Measurements from ENCODE around the gene BANP.
"Not testable (repeated sequence)": the region's sequence is repeated elsewhere in the genome, so short reads cannot be mapped to it uniquely, and the experiment has no call there.

BANP gene

DNA sequence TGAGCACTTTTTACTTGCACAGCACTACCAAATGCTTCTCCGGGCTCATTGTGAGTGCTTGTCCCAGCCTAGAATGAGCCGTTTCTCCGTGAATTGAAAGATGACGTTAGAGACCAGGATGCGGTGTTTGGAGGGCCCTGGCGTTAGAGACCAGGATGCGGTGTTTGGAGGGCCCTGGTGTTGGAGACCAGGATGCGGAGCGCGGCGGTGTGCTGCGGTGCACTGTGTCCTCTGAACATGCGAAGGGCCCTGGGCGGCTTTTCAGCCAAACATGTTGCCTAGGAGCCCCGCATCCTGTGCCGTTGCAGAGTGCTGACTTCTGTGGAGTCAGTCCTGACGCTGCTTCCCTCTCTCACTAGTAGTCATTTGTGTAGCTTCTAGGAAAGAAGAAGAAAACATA lies 42.7 kb downstream of the BANP start:
- no peak for DNase-seq (ENCODE audit: low read depth in 2 of 2)

GRCh38 chr16:87995644-87996043 lies 44.4 kb downstream of the BANP start:
- no peak for DNase-seq (ENCODE audit: low read depth in 2 of 2)

DNA sequence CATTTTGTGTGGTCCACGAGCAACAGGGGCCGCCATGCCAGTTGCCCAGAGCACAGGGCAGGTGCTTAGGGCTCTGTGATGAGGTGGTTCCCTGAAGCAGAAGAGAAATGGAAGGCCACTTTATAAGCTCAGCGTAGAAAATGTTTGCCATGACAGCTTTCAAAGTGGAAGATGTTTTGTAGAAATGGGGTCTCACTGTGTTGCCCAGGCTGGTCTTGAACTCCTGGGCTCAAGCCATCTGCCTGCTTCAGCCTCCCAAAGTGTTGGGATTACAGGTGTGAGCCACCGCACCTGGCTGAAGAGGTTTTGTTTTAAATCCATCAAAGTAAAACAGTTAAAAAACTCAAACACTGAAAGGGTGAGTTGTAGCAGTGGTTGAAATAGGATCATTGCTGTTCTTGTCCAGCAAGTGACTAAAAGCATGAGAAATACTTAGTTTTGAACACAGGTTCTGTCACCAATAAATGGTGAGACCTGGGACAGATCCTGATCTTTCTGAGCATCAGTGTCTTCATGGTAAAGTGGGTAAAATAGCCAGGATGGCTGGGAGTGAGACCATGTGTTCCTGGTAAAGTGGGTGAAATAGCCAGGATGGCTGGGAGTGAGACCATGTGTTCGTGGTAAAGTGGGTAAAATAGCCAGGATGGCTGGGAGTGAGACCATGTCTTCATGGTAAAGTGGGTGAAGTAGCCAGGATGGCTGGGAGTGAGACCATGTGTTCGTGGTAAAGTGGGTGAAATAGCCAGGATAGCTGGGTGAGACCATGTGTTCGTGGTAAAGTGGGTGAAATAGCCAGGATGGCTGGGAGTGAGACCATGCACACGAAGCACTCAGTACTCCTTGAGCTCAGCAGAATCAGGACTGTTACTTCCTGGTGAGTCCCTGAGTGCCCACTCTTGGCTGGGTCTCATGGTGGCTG lies 46.0 kb downstream of the BANP start:
- no peak for DNase-seq (ENCODE audit: low read depth in 2 of 2)

- DNase-seq (ENCODE audit: low read depth in 2 of 2) = not testable (repeated sequence)
Observed at GRCh38 chr16:87998184-87998793, 47.1 kb downstream of the BANP start.

GRCh38 chr16:87998992-87999391 lies 47.8 kb downstream of the BANP start:
- DNase-seq (ENCODE audit: low read depth in 2 of 2) = not testable (repeated sequence)

DNA sequence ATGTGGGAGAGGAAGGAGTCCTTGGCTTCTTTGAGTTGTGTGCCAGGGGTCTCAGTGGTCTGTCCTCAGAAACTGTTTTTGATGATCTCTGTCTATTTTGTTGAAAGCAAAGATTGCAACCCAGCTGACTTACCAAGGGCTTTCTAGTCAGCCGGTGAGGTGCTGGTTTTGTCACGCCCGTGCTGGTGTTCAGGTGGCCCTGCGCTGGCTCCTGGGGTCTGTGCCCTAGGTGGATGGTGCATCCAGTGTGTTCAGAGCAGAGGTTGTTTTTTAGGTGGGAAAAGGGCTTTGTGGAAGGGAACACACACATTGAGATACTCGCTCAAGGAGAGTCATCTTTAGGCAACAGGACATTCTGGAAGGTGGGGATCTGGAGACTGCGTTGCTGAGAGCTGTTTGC lies 51.0 kb downstream of the BANP start:
- DNase-seq (ENCODE audit: low read depth in 2 of 2) = no peak

DNA sequence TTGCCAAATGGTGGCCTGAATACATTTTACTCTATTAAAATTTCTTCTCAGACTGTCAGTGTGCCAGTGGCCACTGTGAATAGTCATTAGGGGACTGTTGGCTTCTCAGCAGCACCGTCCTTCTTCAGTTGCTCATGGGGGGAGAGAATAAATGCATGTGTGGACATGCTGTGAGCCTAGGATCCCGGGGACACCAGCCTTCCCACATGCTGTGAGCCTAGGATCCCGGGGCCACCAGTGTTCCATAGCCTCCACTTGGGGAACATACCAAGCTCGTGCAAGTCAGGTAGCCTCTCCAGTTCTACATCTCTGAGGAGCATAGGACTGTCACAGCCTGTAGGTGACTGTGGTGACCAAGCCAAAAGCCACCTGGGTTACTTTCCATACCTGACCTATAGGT lies 51.5 kb downstream of the BANP start:
- no peak for DNase-seq (ENCODE audit: low read depth in 2 of 2)

DNA sequence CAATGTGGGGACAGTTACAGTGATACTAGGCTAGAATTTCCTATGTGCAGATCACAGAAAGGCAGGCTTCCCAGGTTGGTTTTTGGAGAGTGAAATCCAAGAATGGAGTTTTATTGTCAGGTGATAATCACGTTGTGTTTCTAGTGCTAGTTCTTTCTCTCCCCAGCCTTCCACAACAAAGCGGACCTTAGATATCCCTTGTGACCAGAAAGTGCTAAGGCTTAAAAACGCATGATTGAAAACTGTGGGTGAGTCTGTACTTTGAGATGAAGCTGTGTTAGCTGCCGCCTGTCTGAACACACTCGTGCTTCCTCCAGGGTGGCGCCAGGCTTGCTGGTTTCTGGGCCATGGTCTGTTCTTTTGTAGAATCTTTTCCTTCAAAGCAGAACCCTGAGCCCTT lies 52.1 kb downstream of the BANP start:
- DNase-seq (ENCODE audit: low read depth in 2 of 2) = no peak

DNA sequence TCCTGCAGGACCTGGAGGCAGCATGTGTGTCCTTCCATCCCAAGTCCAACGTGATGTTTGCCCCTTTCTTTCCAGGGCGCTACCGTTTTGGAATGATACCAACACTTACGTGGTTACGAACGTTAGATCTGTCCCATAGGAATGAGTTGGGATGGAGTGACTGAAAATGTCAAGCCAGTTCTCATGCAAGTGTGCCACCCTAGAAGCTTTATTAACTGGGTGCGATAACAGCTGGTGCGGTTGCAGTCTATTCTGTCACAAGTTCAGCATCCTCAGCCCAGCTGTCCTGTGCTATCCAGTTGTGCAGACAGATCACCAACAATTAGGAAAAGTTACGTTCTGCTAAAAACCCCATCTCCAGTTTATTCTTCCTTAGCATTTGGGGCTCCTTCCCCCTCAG lies 52.5 kb downstream of the BANP start:
- DNase-seq (ENCODE audit: low read depth in 2 of 2) = no peak

DNA sequence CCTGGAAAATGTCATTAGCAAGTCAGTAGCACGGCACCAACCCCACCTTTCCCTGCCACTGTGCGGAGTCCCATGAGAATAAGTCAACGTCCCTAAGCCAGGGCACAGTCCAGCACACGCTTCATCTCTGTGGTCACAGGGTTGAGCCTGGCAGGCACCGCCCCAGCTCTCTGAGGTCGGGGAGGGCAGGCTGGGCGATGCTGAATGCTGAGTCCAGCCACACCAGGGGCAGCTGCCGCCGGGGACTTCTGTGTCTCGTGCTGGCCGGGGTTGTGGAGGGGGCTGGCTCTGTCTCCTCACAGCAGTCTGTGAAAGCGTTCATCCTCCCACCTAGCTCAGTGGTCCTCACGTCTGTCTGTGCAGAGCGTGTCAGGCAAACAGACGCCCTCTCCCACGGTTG lies 53.2 kb downstream of the BANP start:
- DNase-seq (ENCODE audit: low read depth in 2 of 2) = no peak

DNA sequence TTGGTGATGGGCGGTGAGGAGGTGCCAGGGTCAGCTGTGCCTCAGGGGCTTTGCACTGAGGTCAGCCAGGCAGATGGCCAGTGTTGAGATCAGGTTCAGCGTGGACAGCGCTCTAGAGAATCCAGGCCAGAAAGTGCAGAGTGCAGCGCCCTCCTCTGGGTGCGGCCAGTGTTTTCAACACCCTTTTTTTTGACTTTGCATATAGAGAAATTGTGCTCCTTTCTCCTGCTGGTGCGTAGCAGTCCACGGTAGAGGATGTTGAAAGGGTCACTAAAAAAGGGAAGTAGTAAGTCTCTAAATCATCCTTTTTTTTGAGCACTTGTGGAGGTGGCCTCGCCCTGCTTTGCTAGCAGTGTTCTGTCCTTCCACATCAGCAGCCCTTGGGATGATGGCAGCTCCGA lies 53.9 kb downstream of the BANP start:
- no peak for DNase-seq (ENCODE audit: low read depth in 2 of 2)

GRCh38 chr16:88005968-88006367 lies 54.7 kb downstream of the BANP start:
- DNase-seq (ENCODE audit: low read depth in 2 of 2) = no peak

GRCh38 chr16:88007321-88007731 lies 56.1 kb downstream of the BANP start:
- DNase-seq (ENCODE audit: low read depth in 2 of 2) = no peak

DNA sequence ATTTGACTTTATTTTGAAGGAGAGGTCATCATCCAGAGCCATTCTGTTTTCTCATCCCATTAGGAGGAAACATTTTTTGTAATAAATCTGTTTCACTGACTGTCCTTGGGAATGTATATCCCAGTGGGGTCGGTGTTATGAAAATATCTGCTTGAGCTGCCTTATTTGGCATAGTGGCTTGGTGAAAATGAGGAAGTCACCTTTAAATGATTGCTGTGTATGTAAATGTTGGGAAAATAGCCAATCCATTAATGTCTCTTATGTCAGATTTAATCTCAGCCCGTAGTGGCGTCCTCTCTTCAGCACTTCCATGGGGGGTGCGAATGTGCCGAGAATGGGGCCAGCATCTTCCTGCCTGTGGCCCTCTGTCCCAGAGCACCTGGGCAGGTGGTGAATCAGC lies 57.6 kb downstream of the BANP start:
- DNase-seq (ENCODE audit: low read depth in 2 of 2) = no peak

DNA sequence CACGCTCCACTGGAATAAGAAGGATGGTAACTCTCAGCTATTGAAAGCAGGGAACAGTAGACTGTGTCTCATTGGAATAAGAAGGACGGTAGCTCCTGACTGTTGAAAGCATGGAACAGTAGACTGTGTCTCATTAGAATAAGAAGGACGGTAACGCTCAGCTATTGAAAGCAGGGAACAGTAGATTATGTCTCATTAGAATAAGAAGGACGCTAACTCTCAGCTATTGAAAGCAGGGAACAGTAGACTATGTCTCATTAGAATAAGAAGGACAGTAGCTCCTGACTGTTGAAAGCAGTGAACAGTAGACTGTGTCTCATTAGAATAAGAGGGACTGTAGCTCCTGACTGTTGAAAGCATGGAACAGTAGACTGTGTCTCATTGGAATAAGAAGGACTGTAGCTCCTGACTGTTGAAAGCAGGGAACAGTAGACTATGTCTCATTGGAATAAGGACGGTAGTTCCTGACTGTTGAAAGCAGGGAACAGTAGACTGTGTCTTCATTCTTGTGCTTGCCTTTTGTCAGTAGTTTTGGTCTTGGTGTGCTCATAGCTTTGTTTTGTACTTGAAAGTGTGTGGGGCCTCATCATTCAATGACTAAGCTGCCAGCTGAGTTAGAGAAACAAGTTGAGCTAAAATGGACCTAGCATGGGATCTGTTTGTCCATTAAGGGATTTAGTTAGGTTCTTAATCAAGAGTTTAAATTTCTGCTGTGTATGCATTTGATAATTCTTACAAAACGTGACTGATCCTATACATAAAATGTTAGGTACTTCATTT lies 58.5 kb downstream of the BANP start:
- no peak for DNase-seq (ENCODE audit: low read depth in 2 of 2)

- DNase-seq (ENCODE audit: low read depth in 2 of 2) = no peak
Observed at GRCh38 chr16:88010343-88010967, 59.2 kb downstream of the BANP start.

DNA sequence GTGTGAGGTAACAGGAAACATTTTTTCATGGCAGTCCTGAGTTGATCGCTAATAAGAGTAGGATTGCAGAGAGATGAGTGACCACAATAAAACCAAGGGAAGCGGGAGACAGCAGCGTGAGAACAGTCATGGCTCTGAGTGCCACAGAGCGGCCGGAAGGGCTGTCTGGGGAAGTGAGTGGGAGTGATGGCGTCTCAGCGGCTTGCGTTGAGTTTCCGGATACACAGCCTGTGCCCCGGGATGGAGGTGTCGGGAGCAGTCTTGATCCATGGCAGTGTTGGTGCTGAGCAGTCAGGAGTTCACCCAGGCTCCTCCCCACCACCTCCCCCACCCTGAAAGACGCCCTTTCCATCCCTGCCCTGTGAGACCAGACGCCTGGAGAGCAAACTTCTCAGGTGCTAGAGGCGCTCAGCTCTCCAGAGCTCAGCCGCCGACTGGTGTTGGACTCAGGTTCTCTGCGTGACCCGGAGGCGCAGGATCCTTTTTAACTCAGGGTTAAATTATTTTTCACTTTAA lies 59.8 kb downstream of the BANP start:
- no peak for DNase-seq (ENCODE audit: low read depth in 2 of 2)

DNA sequence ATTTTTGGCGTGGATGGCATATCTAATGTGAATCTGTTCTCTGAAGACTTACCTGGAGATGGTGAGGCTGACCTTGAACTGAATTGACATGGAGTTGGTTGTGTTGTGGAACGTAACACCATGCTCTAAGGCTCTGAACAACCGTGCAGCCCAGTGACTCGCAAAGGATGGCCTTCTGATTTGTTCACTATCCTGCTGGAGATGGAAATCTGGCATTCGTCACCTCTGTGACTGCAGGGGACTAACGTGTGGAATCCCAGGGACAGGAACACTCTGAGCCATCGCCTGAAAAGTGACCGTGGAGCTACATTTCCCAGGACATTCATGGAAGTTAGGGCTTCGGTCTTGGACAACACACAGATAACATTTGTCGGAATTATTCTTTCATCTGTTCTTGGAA lies 61.1 kb downstream of the BANP start:
- DNase-seq (ENCODE audit: low read depth in 2 of 2) = no peak

- DNase-seq (ENCODE audit: low read depth in 2 of 2) = no peak
Observed at GRCh38 chr16:88013091-88013609, 61.9 kb downstream of the BANP start.

DNA sequence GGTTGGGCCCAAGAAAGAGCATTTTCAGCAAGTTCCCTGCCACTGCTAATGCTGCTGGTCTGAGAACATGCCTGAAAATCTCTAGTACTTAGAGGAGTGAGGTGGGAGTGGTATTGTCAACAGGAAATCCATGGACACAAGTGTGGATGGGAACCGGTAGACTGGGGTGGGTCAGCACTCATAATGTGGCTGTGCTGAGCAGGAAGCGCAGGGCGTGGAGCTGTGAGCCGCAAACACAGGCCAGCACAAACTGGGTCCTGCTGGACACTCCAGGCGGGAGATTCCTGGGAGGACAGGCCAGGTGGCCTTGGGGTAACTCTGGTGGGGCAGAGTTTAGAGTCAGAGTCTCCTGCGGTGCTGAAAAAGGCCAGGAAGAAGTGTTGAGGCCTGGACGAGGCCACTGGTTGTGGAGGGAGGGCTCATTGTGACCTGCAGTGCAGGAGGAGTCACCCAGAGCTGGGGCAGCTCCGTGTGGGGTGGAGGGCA lies 62.6 kb downstream of the BANP start:
- no peak for DNase-seq (ENCODE audit: low read depth in 2 of 2)

DNA sequence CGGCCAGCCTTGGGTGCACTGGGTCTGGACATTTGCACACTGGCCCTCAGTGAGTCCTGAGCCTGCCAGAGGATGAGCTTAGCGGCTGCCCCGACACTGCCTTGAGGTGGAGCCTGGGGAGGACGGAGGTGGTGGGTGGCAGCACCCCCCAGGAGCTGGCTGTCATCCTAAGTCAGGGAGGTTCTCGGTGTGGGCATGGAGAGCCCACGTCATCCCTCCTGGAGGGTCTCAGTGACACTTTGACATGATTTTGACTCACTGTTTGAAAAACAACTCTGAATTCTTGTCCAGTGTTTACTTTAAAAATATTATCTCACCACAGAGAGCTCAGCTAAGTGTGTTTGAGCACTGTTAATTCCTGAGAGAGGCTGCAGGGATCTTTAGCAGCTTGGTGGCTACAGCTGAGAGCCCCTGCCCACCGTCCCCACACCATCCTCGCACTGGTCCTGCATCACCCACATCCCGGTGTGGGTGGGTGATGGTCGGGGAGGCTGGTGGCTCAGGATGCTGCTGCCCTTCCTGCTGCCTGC lies 63.1 kb downstream of the BANP start:
- no peak for DNase-seq (ENCODE audit: low read depth in 2 of 2)

All from stimulated activated CD4-positive, alpha-beta T cell treated with anti-CD3 and anti-CD28 coated beads, Interleukin-4, amount 100 ng/mL, for 48 hours (primary cell).